NT2/D1 (cell line): ENCODE measurements around the gene MAGI2.

Source experiments
- DNase-seq: peaks from one replicate; pipeline ENCODE4 v3.0.0-alpha.2; 2011; ENCODE audit warnings: low read depth, low spot score
- H3K27me3 ChIP-seq: 2 replicates; pipeline ENCODE4 v1.6.0; 2011; ENCODE audit warnings: mild to moderate bottlenecking; ENCODE audit not compliant: insufficient read length, insufficient read depth
- H3K36me3 ChIP-seq: 2 replicates; pipeline ENCODE4 v1.6.1; 2011; ENCODE audit warnings: mild to moderate bottlenecking, low read length, mixed read lengths; ENCODE audit not compliant: insufficient read depth, insufficient read length
- H3K4me1 ChIP-seq: 2 replicates; pipeline ENCODE4 v1.5.1; 2011; ENCODE audit not compliant: insufficient read depth, insufficient read length
- H3K4me3 ChIP-seq: 2 replicates; pipeline ENCODE4 v1.5.1; 2011; ENCODE audit warnings: low read depth; ENCODE audit not compliant: insufficient read length
- H3K9ac ChIP-seq: 2 replicates; pipeline ENCODE4 v1.6.0; 2011; ENCODE audit warnings: low read depth; ENCODE audit not compliant: insufficient read length
- H3K9me3 ChIP-seq: 2 replicates; pipeline ENCODE4 v1.5.1; 2011; ENCODE audit warnings: mild to moderate bottlenecking, low read length; ENCODE audit not compliant: insufficient read depth
- SUZ12 ChIP-seq: IDR thresholded peaks from 2 replicates; pipeline ENCODE4 v1.6.1; 2011; ENCODE audit not compliant: insufficient read length, insufficient read depth; ENCODE audit errors: extremely low read depth
- YY1 ChIP-seq: IDR thresholded peaks from 2 replicates; pipeline ENCODE4 v1.6.1; 2011; ENCODE audit not compliant: insufficient read length, insufficient read depth
- ZNF274 ChIP-seq: IDR thresholded peaks from 2 replicates; pipeline ENCODE4 v1.6.1; 2011; ENCODE audit warnings: mild to moderate bottlenecking, low read depth, low read length

Gene MAGI2

GRCh38 chr7:79361214-79361613 lies 92.3 kb downstream of the MAGI2 start:
- DNase-seq, result no peak
- H3K9ac ChIP-seq, result no peak overlapping the region

GRCh38 chr7:79359827-79360226 lies 93.6 kb downstream of the MAGI2 start:
- H3K9me3 ChIP-seq, result no peaks in the 10 kb centered on the region; the same call in 1 of the 2 replicates
- H3K9ac ChIP-seq, result no peak overlapping the region
- H3K27me3 ChIP-seq, result no peaks in the 10 kb centered on the region
- TF ChIP-seq ZNF274 (no peak), YY1 (no peak), SUZ12 (no peak)
- no peaks in the 10 kb centered on the region for H3K4me1 ChIP-seq
- H3K36me3 ChIP-seq, result no peaks in the 10 kb centered on the region
- no peak for DNase-seq
- H3K4me3 ChIP-seq, result no peak overlapping the region

More at GRCh38 chr7:79361214-79361613, 92.3 kb downstream of the MAGI2 start:
- TF ChIP-seq YY1 (no peak), SUZ12 (no peak), ZNF274 (no peak)
- Histone ChIP-seq H3K4me3 (no peak overlapping the region), H3K36me3 (no peaks in the 10 kb centered on the region), H3K27me3 (no peaks in the 10 kb centered on the region), H3K9me3 (no peaks in the 10 kb centered on the region; the same call in 1 of the 2 replicates), H3K4me1 (no peaks in the 10 kb centered on the region)

GRCh38 chr7:79357101-79357500 lies 96.4 kb downstream of the MAGI2 start:
- H3K36me3 ChIP-seq, result no peaks in the 10 kb centered on the region
- H3K4me3 ChIP-seq, result no peak overlapping the region
- no peak for TF ChIP-seq SUZ12
- TF ChIP-seq ZNF274, result no peak
- no peak for TF ChIP-seq YY1
- no peak overlapping the region for H3K9ac ChIP-seq
- no peak for DNase-seq
- H3K4me1 ChIP-seq, result no peaks in the 10 kb centered on the region
- no peaks in the 10 kb centered on the region; the same call in 1 of the 2 replicates for H3K9me3 ChIP-seq
- H3K27me3 ChIP-seq, result no peaks in the 10 kb centered on the region

GRCh38 chr7:79353720-79354468 lies 99.6 kb downstream of the MAGI2 start:
- H3K9ac ChIP-seq, result no peak overlapping the region
- H3K36me3 ChIP-seq, result no peaks in the 10 kb centered on the region
- no peaks in the 10 kb centered on the region for H3K27me3 ChIP-seq
- H3K4me1 ChIP-seq, result no peaks in the 10 kb centered on the region
- no peak for DNase-seq
- no peak overlapping the region for H3K4me3 ChIP-seq
- no peak for TF ChIP-seq YY1
- TF ChIP-seq ZNF274, result no peak
- TF ChIP-seq SUZ12, result no peak
- H3K9me3 ChIP-seq, result no peaks in the 10 kb centered on the region

- Histone ChIP-seq H3K4me3 (no peak overlapping the region), H3K36me3 (no peaks in the 10 kb centered on the region), H3K9ac (no peak overlapping the region), H3K9me3 (no peaks in the 10 kb centered on the region), H3K4me1 (no peaks in the 10 kb centered on the region), H3K27me3 (no peaks in the 10 kb centered on the region)
- TF ChIP-seq SUZ12, result no peak
- TF ChIP-seq ZNF274, result no peak
- no peak for TF ChIP-seq YY1
- DNase-seq, result no peak
These were observed 101.1 kb downstream of the MAGI2 start for GRCh38 chr7:79352323-79352722.

GRCh38 chr7:79347351-79347750 lies 106.1 kb downstream of the MAGI2 start:
- Histone ChIP-seq H3K4me3 (no peak overlapping the region), H3K36me3 (no peaks in the 10 kb centered on the region), H3K9ac (no peak overlapping the region), H3K9me3 (no peaks in the 10 kb centered on the region), H3K27me3 (no peaks in the 10 kb centered on the region), H3K4me1 (no peaks in the 10 kb centered on the region)
- DNase-seq, result no peak
- TF ChIP-seq YY1 (no peak), SUZ12 (no peak), ZNF274 (no peak)

GRCh38 chr7:79341902-79342301 lies 111.6 kb downstream of the MAGI2 start:
- TF ChIP-seq YY1 (no peak), ZNF274 (no peak), SUZ12 (no peak)
- Histone ChIP-seq H3K9me3 (no peaks in the 10 kb centered on the region), H3K27me3 (no peaks in the 10 kb centered on the region), H3K36me3 (no peaks in the 10 kb centered on the region), H3K9ac (no peak overlapping the region), H3K4me3 (no peak overlapping the region), H3K4me1 (no peaks in the 10 kb centered on the region)
- no peak for DNase-seq
